Measurements from ENCODE around the gene COMMD1.

DNA sequence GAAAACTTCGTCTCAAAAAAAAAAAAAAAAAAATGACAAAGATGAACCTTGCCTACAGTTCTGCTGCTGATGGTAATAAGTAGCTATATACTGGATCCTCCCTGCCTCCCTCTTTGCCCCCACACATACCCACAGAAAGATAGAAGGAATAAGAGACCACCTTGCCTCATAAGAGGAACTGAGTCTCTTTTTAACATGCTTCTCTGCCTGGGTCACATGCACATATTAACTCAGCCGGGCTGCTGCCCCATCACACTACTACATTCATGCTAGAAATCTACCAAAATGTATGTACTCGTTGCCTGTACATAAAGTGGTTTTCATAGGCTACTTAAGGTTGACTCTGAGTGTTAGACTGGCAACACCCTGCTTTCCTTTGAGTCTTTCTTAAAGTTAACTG lies 211.5 kb downstream of the COMMD1 start:
- TF ChIP-seq CTCF (conservative IDR thresholded peaks at IDR 0.05; ENCODE audit: low read depth, low read length), result no peak
- no peak for TF ChIP-seq EZH2 (IDR thresholded peaks at IDR 0.05; ENCODE audit: low read length, unreplicated experiment)
- no peak for TF ChIP-seq EZH2phosphoT487 (IDR thresholded peaks at IDR 0.05; ENCODE audit: borderline replicate concordance, low read length)

All from PC-3 (cell line).